ENCODE data around the gene RGPD4.
"Not testable (repeated sequence)": the region's sequence is repeated elsewhere in the genome, so short reads cannot be mapped to it uniquely, and the experiment has no call there.

- not testable (repeated sequence) for TF ChIP-seq POLR2AphosphoS5 (IDR thresholded peaks at IDR 0.05; ENCODE audit: low read depth, low read length); SIN3A (IDR thresholded peaks at IDR 0.05; ENCODE audit: low read depth); POLR2A (IDR thresholded peaks at IDR 0.05; ENCODE audit: borderline replicate concordance, extremely low read depth, insufficient read depth, insufficient read length); CTCF (IDR thresholded peaks at IDR 0.05 in 2 of 3, conservative IDR thresholded peaks at IDR 0.05 in 1 of 3; ENCODE audit: borderline replicate concordance in 1 of 3, insufficient read depth in 1 of 3, low read depth in 2 of 3, low read length in 2 of 3); FOSL1 (IDR thresholded peaks at IDR 0.05; ENCODE audit: low read depth); ZNF274 (IDR thresholded peaks at IDR 0.05; ENCODE audit: low read depth, low read length); RAD21 (IDR thresholded peaks at IDR 0.05; ENCODE audit: low read depth); TCF7L2 (IDR thresholded peaks at IDR 0.05; ENCODE audit: borderline replicate concordance, extremely low read depth, insufficient read depth, insufficient read length); JUND (IDR thresholded peaks at IDR 0.05); REST (IDR thresholded peaks at IDR 0.05; ENCODE audit: low read depth); EZH2 (IDR thresholded peaks at IDR 0.05)
Measured at GRCh38 chr2:107833152-107833551, 6.5 kb downstream of the RGPD4 start.

All from HCT116 (cell line).